GM12875 (cell line): ENCODE measurements around the gene S100A7A.

Source experiments
- H3K4me3 ChIP-seq: one replicate; pipeline ENCODE4 v1.5.1; 2011; ENCODE audit warnings: low read depth, low read length, control low read depth
- CTCF ChIP-seq: IDR thresholded peaks from 2 replicates; pipeline ENCODE4 v1.5.1; 2011; ENCODE audit warnings: low read depth, mild to moderate bottlenecking, control low read depth, inconsistent platforms, low read length, moderate library complexity, borderline replicate concordance; ENCODE audit not compliant: insufficient read depth

Gene S100A7A

GRCh38 chr1:153394391-153394790 lies 21.9 kb upstream of the S100A7A start:
- no peak overlapping the region for H3K4me3 ChIP-seq
- no peak for TF ChIP-seq CTCF

- TF ChIP-seq CTCF, result no peak
- H3K4me3 ChIP-seq, result no peak overlapping the region
Measured at GRCh38 chr1:153395136-153395685, 21.1 kb upstream of the S100A7A start.

GRCh38 chr1:153395776-153396175 lies 20.5 kb upstream of the S100A7A start:
- H3K4me3 ChIP-seq, result no peak overlapping the region
- TF ChIP-seq CTCF, result no peak

GRCh38 chr1:153396461-153396860 lies 19.9 kb upstream of the S100A7A start:
- no peak for TF ChIP-seq CTCF
- no peak overlapping the region for H3K4me3 ChIP-seq

GRCh38 chr1:153397051-153397923 lies 19.0 kb upstream of the S100A7A start:
- no peak overlapping the region for H3K4me3 ChIP-seq
- TF ChIP-seq CTCF, result no peak

GRCh38 chr1:153397924-153398651 lies 18.2 kb upstream of the S100A7A start:
- no peak overlapping the region for H3K4me3 ChIP-seq
- no peak for TF ChIP-seq CTCF
